ENCODE measurements around the gene EME1. TPM values are rescaled to one million over a fixed set of nuclear protein-coding genes. Genes with fewer than 3 reads are reported as not detected.

EME1 gene
- total RNA-seq, 1 experiment from 2014 or later: 31.9 TPM

DNA sequence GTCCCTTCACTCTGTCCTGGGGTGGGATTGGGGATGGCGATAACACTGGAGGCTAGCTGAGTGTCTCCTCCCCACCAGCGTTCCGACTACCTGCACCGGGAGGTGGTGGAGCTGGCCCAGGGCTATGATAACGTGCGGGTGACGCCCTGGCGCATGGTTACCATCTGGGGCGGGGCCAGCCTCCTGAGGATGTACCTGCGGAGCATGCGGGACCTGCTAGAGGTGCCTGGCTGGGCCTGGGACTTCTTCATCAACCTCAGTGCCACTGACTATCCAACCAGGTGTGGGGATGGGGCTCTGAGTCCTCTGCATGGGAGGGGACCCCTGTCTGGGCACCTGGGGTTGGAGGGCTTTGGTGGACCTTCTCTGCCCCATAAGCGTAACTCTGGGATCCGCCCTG is 18.3 kb upstream of the EME1 start:
- Histone ChIP-seq H3K4me3 (ENCODE audit: low read depth, low read length, poor library complexity, severe bottlenecking) (no peak overlapping the region), H3K9me3 (ENCODE audit: low read depth, low read length, poor library complexity, severe bottlenecking) (no peaks in the 10 kb centered on the region), H3K27ac (ENCODE audit: low read depth, low read length, poor library complexity, severe bottlenecking) (no peak overlapping the region), H3K4me1 (ENCODE audit: insufficient read depth, low read length, poor library complexity, severe bottlenecking) (no peaks in the 10 kb centered on the region), H3K36me3 (ENCODE audit: insufficient read depth, low read length, poor library complexity, severe bottlenecking) (peaks cover 36% of the 10 kb centered on the region), H3K27me3 (replicated peaks; ENCODE audit: insufficient read depth, low read depth, low read length, poor library complexity) (no peaks in the 10 kb centered on the region)
- POLR2A ChIA-PET (ENCODE audit: low non-redundant PET): interaction anchor here (0.6 kb wide), 1 partner anchor 37 kb away, joined by 3 read pairs; no protein-coding TSS in a partner anchor
- BruUV-seq (replicated peaks): no TSS peak
- intact Hi-C loops (cut with micrococcal nuclease; ENCODE audit: unreplicated experiment): no loop called here
- CTCF ChIA-PET: no interaction called here
- TF ChIP-seq EZH2 (IDR thresholded peaks at IDR 0.05; ENCODE audit: borderline replicate concordance, low read depth, low read length, poor library complexity, severe bottlenecking): no peak
- TF ChIP-seq, protein P1, sequence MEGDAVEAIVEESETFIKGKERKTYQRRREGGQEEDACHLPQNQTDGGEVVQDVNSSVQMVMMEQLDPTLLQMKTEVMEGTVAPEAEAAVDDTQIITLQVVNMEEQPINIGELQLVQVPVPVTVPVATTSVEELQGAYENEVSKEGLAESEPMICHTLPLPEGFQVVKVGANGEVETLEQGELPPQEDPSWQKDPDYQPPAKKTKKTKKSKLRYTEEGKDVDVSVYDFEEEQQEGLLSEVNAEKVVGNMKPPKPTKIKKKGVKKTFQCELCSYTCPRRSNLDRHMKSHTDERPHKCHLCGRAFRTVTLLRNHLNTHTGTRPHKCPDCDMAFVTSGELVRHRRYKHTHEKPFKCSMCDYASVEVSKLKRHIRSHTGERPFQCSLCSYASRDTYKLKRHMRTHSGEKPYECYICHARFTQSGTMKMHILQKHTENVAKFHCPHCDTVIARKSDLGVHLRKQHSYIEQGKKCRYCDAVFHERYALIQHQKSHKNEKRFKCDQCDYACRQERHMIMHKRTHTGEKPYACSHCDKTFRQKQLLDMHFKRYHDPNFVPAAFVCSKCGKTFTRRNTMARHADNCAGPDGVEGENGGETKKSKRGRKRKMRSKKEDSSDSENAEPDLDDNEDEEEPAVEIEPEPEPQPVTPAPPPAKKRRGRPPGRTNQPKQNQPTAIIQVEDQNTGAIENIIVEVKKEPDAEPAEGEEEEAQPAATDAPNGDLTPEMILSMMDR (conservative IDR thresholded peaks at IDR 0.05; ENCODE audit: low read depth, low read length): no peak
- DNase-seq (ENCODE audit: low spot score): no peak

DNA sequence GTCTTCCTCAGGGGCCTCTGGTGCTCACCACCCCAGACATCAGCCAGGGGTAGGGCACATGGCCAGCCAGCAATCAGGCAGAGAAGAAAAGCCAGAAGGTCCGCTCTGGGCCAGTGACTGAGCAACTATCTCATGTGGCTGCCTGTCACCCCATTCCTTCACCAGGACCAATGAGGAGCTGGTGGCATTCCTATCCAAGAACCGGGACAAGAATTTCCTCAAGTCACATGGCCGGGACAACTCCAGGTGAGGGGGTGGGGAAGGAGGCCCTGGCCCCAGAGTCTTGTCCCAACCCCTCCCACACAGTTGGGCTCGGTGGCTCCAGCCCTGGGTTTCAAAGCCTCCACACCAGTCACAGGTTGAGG is 17.7 kb upstream of the EME1 start:
- POLR2A ChIA-PET (ENCODE audit: low non-redundant PET): no interaction called here
- H3K9me3 ChIP-seq (ENCODE audit: low read depth, low read length, poor library complexity, severe bottlenecking): no peaks in the 10 kb centered on the region
- intact Hi-C loops (cut with micrococcal nuclease; ENCODE audit: unreplicated experiment): no loop called here
- H3K27ac ChIP-seq (ENCODE audit: low read depth, low read length, poor library complexity, severe bottlenecking): no peak overlapping the region
- no peaks in the 10 kb centered on the region for H3K4me1 ChIP-seq (ENCODE audit: insufficient read depth, low read length, poor library complexity, severe bottlenecking)
- no peaks in the 10 kb centered on the region for H3K27me3 ChIP-seq (replicated peaks; ENCODE audit: insufficient read depth, low read depth, low read length, poor library complexity)
- CTCF ChIA-PET: no interaction called here
- peaks cover 36% of the 10 kb centered on the region for H3K36me3 ChIP-seq (ENCODE audit: insufficient read depth, low read length, poor library complexity, severe bottlenecking)
- DNase-seq (ENCODE audit: low spot score): no peak
- H3K4me3 ChIP-seq (ENCODE audit: low read depth, low read length, poor library complexity, severe bottlenecking): no peak overlapping the region
- no peak for TF ChIP-seq EZH2 (IDR thresholded peaks at IDR 0.05; ENCODE audit: borderline replicate concordance, low read depth, low read length, poor library complexity, severe bottlenecking)
- TF ChIP-seq, protein P1 (conservative IDR thresholded peaks at IDR 0.05; ENCODE audit: low read depth, low read length): no peak
- BruUV-seq (replicated peaks): no TSS peak

DNA sequence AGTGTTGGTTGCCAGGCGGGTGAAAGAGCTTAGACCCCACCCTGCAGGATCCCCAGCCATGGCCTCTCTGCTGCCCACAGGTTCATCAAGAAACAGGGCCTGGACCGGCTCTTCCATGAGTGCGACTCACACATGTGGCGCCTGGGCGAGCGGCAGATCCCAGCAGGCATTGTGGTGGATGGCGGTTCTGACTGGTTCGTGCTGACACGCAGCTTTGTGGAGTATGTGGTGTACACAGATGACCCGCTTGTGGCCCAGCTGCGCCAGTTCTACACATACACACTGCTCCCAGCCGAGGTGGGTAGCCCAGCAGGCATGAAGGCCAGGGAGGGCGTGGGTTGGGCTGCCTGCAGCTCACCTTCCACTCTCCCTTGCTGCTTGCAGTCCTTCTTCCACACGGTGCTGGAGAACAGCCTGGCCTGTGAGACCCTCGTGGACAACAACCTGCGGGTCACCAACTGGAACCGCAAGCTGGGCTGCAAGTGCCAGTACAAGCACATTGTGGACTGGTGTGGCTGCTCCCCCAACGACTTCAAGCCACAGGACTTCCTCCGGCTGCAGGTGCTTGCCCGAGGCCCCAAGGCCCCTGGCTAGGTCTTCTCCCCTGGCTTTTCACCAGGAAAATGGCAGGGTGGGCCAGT is 17.2 kb upstream of the EME1 start:
- no peaks in the 10 kb centered on the region for H3K4me1 ChIP-seq (ENCODE audit: insufficient read depth, low read length, poor library complexity, severe bottlenecking)
- no TSS peak for BruUV-seq (replicated peaks)
- H3K27ac ChIP-seq (ENCODE audit: low read depth, low read length, poor library complexity, severe bottlenecking): no peak overlapping the region
- TF ChIP-seq EZH2 (IDR thresholded peaks at IDR 0.05; ENCODE audit: borderline replicate concordance, low read depth, low read length, poor library complexity, severe bottlenecking): no peak
- TF ChIP-seq, protein P1 (conservative IDR thresholded peaks at IDR 0.05; ENCODE audit: low read depth, low read length): no peak
- no peak overlapping the region for H3K4me3 ChIP-seq (ENCODE audit: low read depth, low read length, poor library complexity, severe bottlenecking)
- no peak for DNase-seq (ENCODE audit: low spot score)
- H3K36me3 ChIP-seq (ENCODE audit: insufficient read depth, low read length, poor library complexity, severe bottlenecking): peaks cover 38% of the 10 kb centered on the region
- POLR2A ChIA-PET (ENCODE audit: low non-redundant PET): no interaction called here
- CTCF ChIA-PET: no interaction called here
- H3K27me3 ChIP-seq (replicated peaks; ENCODE audit: insufficient read depth, low read depth, low read length, poor library complexity): no peaks in the 10 kb centered on the region
- intact Hi-C loops (cut with micrococcal nuclease; ENCODE audit: unreplicated experiment): no loop called here
- no peaks in the 10 kb centered on the region for H3K9me3 ChIP-seq (ENCODE audit: low read depth, low read length, poor library complexity, severe bottlenecking)

All from A673 (cell line).